Sigmoid colon (tissue), 4 donors: Measurements from ENCODE around the gene RNF19B.

ENCODE experiments used
- EP300 ChIP-seq, 4 donors: sonication (generic); formaldehyde crosslinking; IDR thresholded peaks; one replicate each; pipeline ENCODE4 v1.6.1; 2017; ENCODE audit warnings: antibody characterized with exemption in 4 of 4
- POLR2A ChIP-seq, 2 donors: fragments of 450-650 bp; IDR thresholded peaks; one replicate each; pipeline ENCODE4 v1.6.1; 2016; ENCODE audit warnings: antibody characterized with exemption in 2 of 2, mild to moderate bottlenecking in 2 of 2, moderate library complexity in 2 of 2
- TF ChIP-seq, protein P1 (sequence below), 4 experiments: fragments of 450-650 bp in 3 of 4; fragments of 200-600 bp in 1 of 4; IDR thresholded peaks; one replicate each; pipeline ENCODE4 v1.5.1; 2016 to 2019; ENCODE audit warnings: antibody characterized with exemption in 4 of 4, mild to moderate bottlenecking in 3 of 4, moderate library complexity in 2 of 4

DNA sequence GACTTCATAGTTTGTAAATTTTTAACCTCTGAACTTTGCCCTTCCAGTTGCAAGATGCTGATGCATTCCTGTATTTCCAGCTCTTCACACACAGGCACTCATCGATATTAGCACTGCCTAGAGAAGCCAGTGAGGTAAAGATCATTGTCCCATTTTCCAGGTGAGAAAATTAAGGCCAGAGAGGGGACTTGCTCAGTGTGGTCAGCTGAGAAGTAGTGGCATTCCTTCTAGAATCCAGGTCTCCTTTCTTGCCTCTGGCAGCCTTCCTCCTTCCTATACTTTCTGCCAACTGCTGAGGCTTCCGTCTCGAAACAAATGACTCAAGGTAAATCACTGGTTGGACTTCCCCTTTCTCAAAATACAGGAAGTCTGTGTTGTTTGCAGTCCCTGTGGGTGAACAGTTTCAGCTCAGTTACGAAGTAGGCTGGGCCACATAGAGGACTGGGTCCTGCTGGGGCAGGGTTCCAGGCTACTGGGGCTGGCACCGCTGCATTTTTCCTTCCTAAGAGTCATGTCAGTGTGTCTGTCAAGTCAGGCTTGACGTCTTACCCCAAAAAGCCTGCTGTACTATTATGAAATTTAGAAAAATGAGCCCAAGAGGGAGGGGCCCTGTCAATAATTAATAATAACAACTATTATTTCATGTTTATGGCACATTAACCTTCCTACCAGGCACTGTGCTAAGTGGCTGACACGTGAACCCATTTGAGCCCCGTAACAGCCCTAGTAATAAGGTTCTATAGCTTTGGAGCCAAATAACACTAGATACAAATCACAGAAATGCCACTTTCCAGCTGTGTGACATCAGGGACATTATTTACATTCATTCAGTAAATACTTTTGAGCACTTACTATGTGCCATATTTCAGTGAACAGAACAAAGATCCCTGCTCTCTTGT, 16.6 kb upstream of the RNF19B start:
- TF ChIP-seq, protein P1, sequence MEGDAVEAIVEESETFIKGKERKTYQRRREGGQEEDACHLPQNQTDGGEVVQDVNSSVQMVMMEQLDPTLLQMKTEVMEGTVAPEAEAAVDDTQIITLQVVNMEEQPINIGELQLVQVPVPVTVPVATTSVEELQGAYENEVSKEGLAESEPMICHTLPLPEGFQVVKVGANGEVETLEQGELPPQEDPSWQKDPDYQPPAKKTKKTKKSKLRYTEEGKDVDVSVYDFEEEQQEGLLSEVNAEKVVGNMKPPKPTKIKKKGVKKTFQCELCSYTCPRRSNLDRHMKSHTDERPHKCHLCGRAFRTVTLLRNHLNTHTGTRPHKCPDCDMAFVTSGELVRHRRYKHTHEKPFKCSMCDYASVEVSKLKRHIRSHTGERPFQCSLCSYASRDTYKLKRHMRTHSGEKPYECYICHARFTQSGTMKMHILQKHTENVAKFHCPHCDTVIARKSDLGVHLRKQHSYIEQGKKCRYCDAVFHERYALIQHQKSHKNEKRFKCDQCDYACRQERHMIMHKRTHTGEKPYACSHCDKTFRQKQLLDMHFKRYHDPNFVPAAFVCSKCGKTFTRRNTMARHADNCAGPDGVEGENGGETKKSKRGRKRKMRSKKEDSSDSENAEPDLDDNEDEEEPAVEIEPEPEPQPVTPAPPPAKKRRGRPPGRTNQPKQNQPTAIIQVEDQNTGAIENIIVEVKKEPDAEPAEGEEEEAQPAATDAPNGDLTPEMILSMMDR (IDR thresholded peaks at IDR 0.05): no peak
- TF ChIP-seq POLR2A (IDR thresholded peaks at IDR 0.05) (peak in 1 of 2 donors; percentile 17), EP300 (IDR thresholded peaks at IDR 0.05) (no peak)
